ENCODE results near the gene PTER. TPM values are rescaled to one million over a fixed set of nuclear protein-coding genes. Genes with fewer than 3 reads are reported as not detected.

The PTER gene
- total and polyA plus RNA-seq, 2 of the 4 experiments (the other 2 are of a cell fraction): 1.9 to 5.0 TPM

GRCh38 chr10:16393271-16393858, 43.4 kb upstream of the PTER start:
- CTCF ChIA-PET: no interaction called here
- no peak overlapping the region for H2BK20ac ChIP-seq (ENCODE audit: low read depth, low read length)
- H3K36me3 ChIP-seq (ENCODE audit: control insufficient read depth, insufficient read depth, low read length): no peaks in the 10 kb centered on the region
- dilution Hi-C loops (cut with HindIII; ENCODE audit: low sequenced_read_pairs, unreplicated experiment) (no loop called here), intact Hi-C loops (cut with micrococcal nuclease) (no loop called here), in situ Hi-C loops (cut with MboI; ENCODE audit: low sequenced_read_pairs) (no loop called here)
- H3K4me3 ChIP-seq (ENCODE audit: insufficient read depth, low read depth, low read length): no peak overlapping the region
- no peaks in the 10 kb centered on the region for H4K20me1 ChIP-seq (ENCODE audit: insufficient read depth, low read length)
- no peak overlapping the region for H3K27ac ChIP-seq (ENCODE audit: insufficient read depth, low read length)
- POLR2A ChIA-PET (ENCODE audit: unreplicated experiment): no interaction called here
- no peak overlapping the region for H2AK5ac ChIP-seq (ENCODE audit: low read depth, low read length)
- ATAC-seq (ENCODE audit: low read depth) (no peak), DNase-seq (no peak)
- TF ChIP-seq CEBPB (IDR thresholded peaks at IDR 0.05; ENCODE audit: low read depth, low read length) (no peak), MAZ (IDR thresholded peaks at IDR 0.05; ENCODE audit: borderline replicate concordance, low read depth, low read length) (no peak), CTCF (conservative IDR thresholded peaks at IDR 0.05; ENCODE audit: low read depth, low read length) (no peak), RAD21 (IDR thresholded peaks at IDR 0.05; ENCODE audit: low read length) (no peak), BHLHE40 (IDR thresholded peaks at IDR 0.05; ENCODE audit: low read depth, low read length) (no peak), SMC3 (IDR thresholded peaks at IDR 0.05; ENCODE audit: low read depth, low read length) (no peak), MXI1 (IDR thresholded peaks at IDR 0.05; ENCODE audit: borderline replicate concordance, low read depth, low read length) (no peak), RCOR1 (IDR thresholded peaks at IDR 0.05; ENCODE audit: insufficient replicate concordance, low read length) (no peak), MAFK (IDR thresholded peaks at IDR 0.05; ENCODE audit: low read depth, low read length) (no peak), NFE2L2 (IDR thresholded peaks at IDR 0.05; ENCODE audit: low read depth, low read length) (no peak), RFX5 (IDR thresholded peaks at IDR 0.05; ENCODE audit: low read depth, low read length) (no peak), CHD1 (IDR thresholded peaks at IDR 0.05; ENCODE audit: low read depth, low read length) (no peak), POLR2A (IDR thresholded peaks at IDR 0.05; ENCODE audit: low read depth, low read length) (no peak), FOS (IDR thresholded peaks at IDR 0.05; ENCODE audit: low read depth, low read length) (no peak)
- TF ChIP-seq, protein P1, sequence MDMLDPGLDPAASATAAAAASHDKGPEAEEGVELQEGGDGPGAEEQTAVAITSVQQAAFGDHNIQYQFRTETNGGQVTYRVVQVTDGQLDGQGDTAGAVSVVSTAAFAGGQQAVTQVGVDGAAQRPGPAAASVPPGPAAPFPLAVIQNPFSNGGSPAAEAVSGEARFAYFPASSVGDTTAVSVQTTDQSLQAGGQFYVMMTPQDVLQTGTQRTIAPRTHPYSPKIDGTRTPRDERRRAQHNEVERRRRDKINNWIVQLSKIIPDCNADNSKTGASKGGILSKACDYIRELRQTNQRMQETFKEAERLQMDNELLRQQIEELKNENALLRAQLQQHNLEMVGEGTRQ (IDR thresholded peaks at IDR 0.05; ENCODE audit: low read depth, low read length): no peak
- TF ChIP-seq, protein P2, sequence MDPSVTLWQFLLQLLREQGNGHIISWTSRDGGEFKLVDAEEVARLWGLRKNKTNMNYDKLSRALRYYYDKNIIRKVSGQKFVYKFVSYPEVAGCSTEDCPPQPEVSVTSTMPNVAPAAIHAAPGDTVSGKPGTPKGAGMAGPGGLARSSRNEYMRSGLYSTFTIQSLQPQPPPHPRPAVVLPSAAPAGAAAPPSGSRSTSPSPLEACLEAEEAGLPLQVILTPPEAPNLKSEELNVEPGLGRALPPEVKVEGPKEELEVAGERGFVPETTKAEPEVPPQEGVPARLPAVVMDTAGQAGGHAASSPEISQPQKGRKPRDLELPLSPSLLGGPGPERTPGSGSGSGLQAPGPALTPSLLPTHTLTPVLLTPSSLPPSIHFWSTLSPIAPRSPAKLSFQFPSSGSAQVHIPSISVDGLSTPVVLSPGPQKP (IDR thresholded peaks at IDR 0.05; ENCODE audit: borderline replicate concordance, low read depth, low read length): no peak
- no peaks in the 10 kb centered on the region for H3K4me1 ChIP-seq (ENCODE audit: control insufficient read depth, insufficient read depth, low read length)
- no peak overlapping the region for H3K4me2 ChIP-seq (ENCODE audit: low read depth, low read length)
- H3K9me1 ChIP-seq (ENCODE audit: insufficient read depth, low read length): no peaks in the 10 kb centered on the region
- H2BK15ac ChIP-seq (ENCODE audit: low read depth, low read length): no peak overlapping the region
- no CpG with 5 or more reads among the region's 4 CpGs for WGBS, 2 experiments (ENCODE audit: extremely low coverage in 2 of 2, insufficient read length in 1 of 2)
- no peak overlapping the region for H2BK5ac ChIP-seq (ENCODE audit: low read depth, low read length, poor library complexity, severe bottlenecking)
- H2BK120ac ChIP-seq (ENCODE audit: low read depth, low read length): no peak overlapping the region
- H3K4ac ChIP-seq (ENCODE audit: low read depth, low read length): no peak overlapping the region
- H3K56ac ChIP-seq (ENCODE audit: extremely low read depth, insufficient read depth, low read length): no peak overlapping the region
- no peaks in the 10 kb centered on the region for H3K79me1 ChIP-seq (ENCODE audit: low read depth in 1 of 2, low read length in 2 of 2)
- peaks cover 6% of the 10 kb centered on the region; the same call in 1 of the 2 replicates for H3K9me3 ChIP-seq (ENCODE audit: control insufficient read depth, insufficient read depth, low read length)
- H2AFZ ChIP-seq (replicated peaks; ENCODE audit: low read length, poor library complexity): no peak overlapping the region
- no peak overlapping the region for H3K14ac ChIP-seq (replicated peaks; ENCODE audit: low read depth, low read length)
- no peak overlapping the region for H4K91ac ChIP-seq (ENCODE audit: insufficient read depth, low read depth, low read length)
- H2AK9ac ChIP-seq (replicated peaks; ENCODE audit: low read depth, low read length, poor library complexity): no peak overlapping the region
- no peak overlapping the region for H4K8ac ChIP-seq (ENCODE audit: low read depth in 2 of 2, low read length in 2 of 2)
- no peaks in the 10 kb centered on the region for H3K27me3 ChIP-seq (ENCODE audit: control insufficient read depth, insufficient read depth, low read length)
- H3K9ac ChIP-seq (ENCODE audit: low read depth, low read length): no peak overlapping the region
- no peak overlapping the region for H4K5ac ChIP-seq (ENCODE audit: low read depth, low read length)
- BruUV-seq (replicated peaks): no TSS peak
- H3K23ac ChIP-seq (ENCODE audit: low read depth, low read length): no peak overlapping the region
- H3K18ac ChIP-seq (ENCODE audit: low read depth, low read length): no peak overlapping the region
